NT2/D1 (cell line): ENCODE measurements around the gene PHB1.

ENCODE experiments used
- DNase-seq: peaks from one replicate; pipeline ENCODE4 v3.0.0-alpha.2; 2011; ENCODE audit warnings: low read depth, low spot score
- H3K27me3 ChIP-seq: 2 replicates; pipeline ENCODE4 v1.6.0; 2011; ENCODE audit warnings: mild to moderate bottlenecking; ENCODE audit not compliant: insufficient read length, insufficient read depth
- H3K36me3 ChIP-seq: 2 replicates; pipeline ENCODE4 v1.6.1; 2011; ENCODE audit warnings: mild to moderate bottlenecking, low read length, mixed read lengths; ENCODE audit not compliant: insufficient read depth, insufficient read length
- H3K4me1 ChIP-seq: 2 replicates; pipeline ENCODE4 v1.5.1; 2011; ENCODE audit not compliant: insufficient read depth, insufficient read length
- H3K4me3 ChIP-seq: 2 replicates; pipeline ENCODE4 v1.5.1; 2011; ENCODE audit warnings: low read depth; ENCODE audit not compliant: insufficient read length
- H3K9ac ChIP-seq: 2 replicates; pipeline ENCODE4 v1.6.0; 2011; ENCODE audit warnings: low read depth; ENCODE audit not compliant: insufficient read length
- H3K9me3 ChIP-seq: 2 replicates; pipeline ENCODE4 v1.5.1; 2011; ENCODE audit warnings: mild to moderate bottlenecking, low read length; ENCODE audit not compliant: insufficient read depth
- SUZ12 ChIP-seq: IDR thresholded peaks from 2 replicates; pipeline ENCODE4 v1.6.1; 2011; ENCODE audit not compliant: insufficient read length, insufficient read depth; ENCODE audit errors: extremely low read depth
- YY1 ChIP-seq: IDR thresholded peaks from 2 replicates; pipeline ENCODE4 v1.6.1; 2011; ENCODE audit not compliant: insufficient read length, insufficient read depth
- ZNF274 ChIP-seq: IDR thresholded peaks from 2 replicates; pipeline ENCODE4 v1.6.1; 2011; ENCODE audit warnings: mild to moderate bottlenecking, low read depth, low read length

The PHB1 gene

GRCh38 chr17:49383060-49383459 lies 31.6 kb downstream of the PHB1 start:
- TF ChIP-seq YY1, result no peak
- no peak for TF ChIP-seq SUZ12
- TF ChIP-seq ZNF274, result no peak
- peaks cover 3% of the 10 kb centered on the region for H3K4me1 ChIP-seq
- H3K4me3 ChIP-seq, result no peak overlapping the region
- no peaks in the 10 kb centered on the region for H3K27me3 ChIP-seq
- H3K9me3 ChIP-seq, result 0 out of 2 replicates have a peak, but pooled peaks cover 6% of the 10 kb centered on the region
- DNase-seq, result no peak
- H3K36me3 ChIP-seq, result no peaks in the 10 kb centered on the region
- H3K9ac ChIP-seq, result no peak overlapping the region

GRCh38 chr17:49382556-49382955 lies 32.1 kb downstream of the PHB1 start:
- DNase-seq, result no peak
- Histone ChIP-seq H3K27me3 (no peaks in the 10 kb centered on the region), H3K4me3 (no peak overlapping the region), H3K9ac (no peak overlapping the region), H3K4me1 (no peaks in the 10 kb centered on the region), H3K9me3 (0 out of 2 replicates have a peak, but pooled peaks cover 6% of the 10 kb centered on the region), H3K36me3 (no peaks in the 10 kb centered on the region)
- TF ChIP-seq YY1, result no peak

- H3K9ac ChIP-seq, result no peak overlapping the region
- H3K9me3 ChIP-seq, result 0 out of 2 replicates have a peak, but pooled peaks cover 6% of the 10 kb centered on the region
- no peak overlapping the region for H3K4me3 ChIP-seq
- H3K4me1 ChIP-seq, result peaks cover under 1% of the 10 kb centered on the region
- TF ChIP-seq ZNF274 (no peak), YY1 (no peak), SUZ12 (no peak)
- no peaks in the 10 kb centered on the region for H3K27me3 ChIP-seq
- no peaks in the 10 kb centered on the region for H3K36me3 ChIP-seq
- no peak for DNase-seq
These were observed 32.9 kb downstream of the PHB1 start for GRCh38 chr17:49381793-49382192.

- Histone ChIP-seq H3K9me3 (0 out of 2 replicates have a peak, but pooled peaks cover 6% of the 10 kb centered on the region), H3K4me1 (peaks cover 3% of the 10 kb centered on the region)
These were observed 33.6 kb downstream of the PHB1 start for GRCh38 chr17:49381033-49381432.

GRCh38 chr17:49379926-49380325 lies 34.8 kb downstream of the PHB1 start:
- H3K36me3 ChIP-seq, result no peaks in the 10 kb centered on the region
- 0 out of 2 replicates have a peak, but pooled peaks cover 6% of the 10 kb centered on the region for H3K9me3 ChIP-seq
- DNase-seq, result no peak
- H3K27me3 ChIP-seq, result no peaks in the 10 kb centered on the region
- TF ChIP-seq SUZ12 (no peak), YY1 (no peak), ZNF274 (no peak)
- H3K9ac ChIP-seq, result no peak overlapping the region
- H3K4me1 ChIP-seq, result peaks cover 3% of the 10 kb centered on the region
- H3K4me3 ChIP-seq, result no peak overlapping the region

More at GRCh38 chr17:49381033-49381432, 33.6 kb downstream of the PHB1 start:
- Histone ChIP-seq H3K9ac (no peak overlapping the region), H3K36me3 (no peaks in the 10 kb centered on the region), H3K27me3 (no peaks in the 10 kb centered on the region), H3K4me3 (no peak overlapping the region)
- no peak for DNase-seq
- TF ChIP-seq SUZ12 (no peak), YY1 (no peak), ZNF274 (no peak)

GRCh38 chr17:49378311-49378710 lies 36.4 kb downstream of the PHB1 start:
- no peaks in the 10 kb centered on the region for H3K27me3 ChIP-seq
- peaks cover 3% of the 10 kb centered on the region for H3K4me1 ChIP-seq
- TF ChIP-seq SUZ12, result no peak
- TF ChIP-seq ZNF274, result no peak
- no peak for TF ChIP-seq YY1
- no peak for DNase-seq
- H3K4me3 ChIP-seq, result no peak overlapping the region
- no peaks in the 10 kb centered on the region for H3K36me3 ChIP-seq
- 0 out of 2 replicates have a peak, but pooled peaks cover 6% of the 10 kb centered on the region for H3K9me3 ChIP-seq
- no peak overlapping the region for H3K9ac ChIP-seq

- TF ChIP-seq YY1 (no peak), ZNF274 (no peak), SUZ12 (no peak)
- Histone ChIP-seq H3K4me3 (no peak overlapping the region), H3K36me3 (no peaks in the 10 kb centered on the region), H3K4me1 (peaks cover 3% of the 10 kb centered on the region), H3K9me3 (0 out of 2 replicates have a peak, but pooled peaks cover 6% of the 10 kb centered on the region), H3K27me3 (no peaks in the 10 kb centered on the region), H3K9ac (no peak overlapping the region)
- DNase-seq, result no peak
These were observed 39.1 kb downstream of the PHB1 start for GRCh38 chr17:49375544-49375943.

- H3K9me3 ChIP-seq, result no peaks in the 10 kb centered on the region
- no peak overlapping the region for H3K4me3 ChIP-seq
- TF ChIP-seq SUZ12, result no peak
- TF ChIP-seq ZNF274, result no peak
- peaks cover 3% of the 10 kb centered on the region for H3K4me1 ChIP-seq
- H3K36me3 ChIP-seq, result no peaks in the 10 kb centered on the region
- DNase-seq, result no peak
- no peak overlapping the region for H3K9ac ChIP-seq
- no peaks in the 10 kb centered on the region for H3K27me3 ChIP-seq
These were observed 41.6 kb downstream of the PHB1 start for GRCh38 chr17:49373115-49373514.
